Peyer's patch (tissue), 4 donors: Measurements from ENCODE around the gene KIT. TPM values are rescaled to one million over a fixed set of nuclear protein-coding genes. Genes with fewer than 3 reads are reported as not detected.

Experiments
- DNase-seq, 3 donors: peaks; one replicate each; pipeline ENCODE4 v3.0.0-alpha.2; 2017 to 2019
- H3K27ac ChIP-seq, 4 donors: fragments of 200-600 bp; sonication (generic); one replicate each; pipeline ENCODE4 v1.5.1; 2016 to 2019
- H3K27me3 ChIP-seq, 2 donors: fragments of 200-600 bp; sonication (generic); one replicate each; pipeline ENCODE4 v1.5.1; 2019
- H3K36me3 ChIP-seq, 3 donors: fragments of 200-600 bp; sonication (generic); one replicate each; pipeline ENCODE4 v1.5.1; 2016 to 2019
- H3K4me1 ChIP-seq, 4 donors: fragments of 200-600 bp; sonication (generic); one replicate each; pipeline ENCODE4 v1.5.1; 2016 to 2019
- H3K4me3 ChIP-seq, 4 donors: fragments of 200-600 bp; sonication (generic); 1 replicate in 3 of 4; 2 replicates in 1 of 4; pipeline ENCODE4 v1.5.1; 2016 to 2019; ENCODE audit warnings: mild to moderate bottlenecking in 1 of 4
- H3K9me3 ChIP-seq, 4 donors: fragments of 200-600 bp; sonication (generic); one replicate each; pipeline ENCODE4 v1.5.1; 2016 to 2019; ENCODE audit warnings: mild to moderate bottlenecking in 1 of 4
- CTCF ChIP-seq, 6 experiments: fragments of 450-650 bp in 4 of 6; fragments of 200-600 bp in 2 of 6; sonication (generic) in 1 of 6; IDR thresholded peaks; one replicate each; pipeline ENCODE4 v1.5.1; 2017 to 2019; ENCODE audit warnings: antibody characterized with exemption in 6 of 6, mild to moderate bottlenecking in 3 of 6, moderate library complexity in 1 of 6
- POLR2A ChIP-seq, 2 donors: fragments of 450-650 bp; IDR thresholded peaks; one replicate each; pipeline ENCODE4 v1.5.1; 2017; ENCODE audit warnings: antibody characterized with exemption in 2 of 2, mild to moderate bottlenecking in 2 of 2, moderate library complexity in 2 of 2
- total RNA-seq, 4 donors: library from RNA; depleted of rRNA; stranded (reverse); fragments of >200 nt; gene quantifications; one replicate each; pipeline ENCODE4 v1.1.0, GENCODE V29; 2016

KIT gene
- total RNA-seq, 4 donors from 2014 or later: 4.4 to 21.5 (median 9.5) TPM

GRCh38 chr4:54677853-54678650, 20.3 kb downstream of the KIT start:
- Histone ChIP-seq H3K27me3 (no peaks in the 10 kb centered on the region), H3K36me3 (no peaks in the 10 kb centered on the region), H3K4me1 (peaks cover 0 to 12% (median 0%) of the 10 kb centered on the region in 4 donors), H3K9me3 (no peaks in the 10 kb centered on the region), H3K27ac (no peak overlapping the region), H3K4me3 (no peak overlapping the region)
- TF ChIP-seq CTCF (IDR thresholded peaks at IDR 0.05) (no peak), POLR2A (IDR thresholded peaks at IDR 0.05) (no peak)
- DNase-seq: no peak

GRCh38 chr4:54678826-54679225, 21.1 kb downstream of the KIT start:
- H3K36me3 ChIP-seq: no peaks in the 10 kb centered on the region
- H3K4me3 ChIP-seq: no peak overlapping the region
- TF ChIP-seq POLR2A (IDR thresholded peaks at IDR 0.05) (no peak), CTCF (IDR thresholded peaks at IDR 0.05) (no peak)
- H3K27me3 ChIP-seq: no peaks in the 10 kb centered on the region
- H3K27ac ChIP-seq: no peak overlapping the region
- H3K4me1 ChIP-seq: peaks cover 0 to 12% (median 0%) of the 10 kb centered on the region in 4 donors
- H3K9me3 ChIP-seq: no peaks in the 10 kb centered on the region
- DNase-seq: no peak

- TF ChIP-seq POLR2A (IDR thresholded peaks at IDR 0.05) (no peak), CTCF (IDR thresholded peaks at IDR 0.05) (no peak)
- H3K27ac ChIP-seq: no peak overlapping the region
These were observed 22.1 kb downstream of the KIT start for GRCh38 chr4:54679813-54680212.

GRCh38 chr4:54683616-54684346, 26.0 kb downstream of the KIT start:
- H3K4me3 ChIP-seq: no peak overlapping the region
- no peaks in the 10 kb centered on the region for H3K36me3 ChIP-seq
- H3K27me3 ChIP-seq: no peaks in the 10 kb centered on the region
- H3K27ac ChIP-seq: no peak overlapping the region
- no peaks in the 10 kb centered on the region for H3K4me1 ChIP-seq
- no peaks in the 10 kb centered on the region for H3K9me3 ChIP-seq
- DNase-seq: peak in 2 of 3 donors; percentile 49 to 65
- TF ChIP-seq POLR2A (IDR thresholded peaks at IDR 0.05) (no peak), CTCF (IDR thresholded peaks at IDR 0.05) (peak in 5 of 6 experiments; percentile 26 to 38 (median 30))

More at GRCh38 chr4:54679813-54680212, 22.1 kb downstream of the KIT start:
- Histone ChIP-seq H3K36me3 (no peaks in the 10 kb centered on the region), H3K4me1 (peaks cover 0 to 12% (median 0%) of the 10 kb centered on the region in 4 donors), H3K4me3 (no peak overlapping the region), H3K9me3 (no peaks in the 10 kb centered on the region), H3K27me3 (no peaks in the 10 kb centered on the region)
- no peak for DNase-seq

- H3K27ac ChIP-seq: no peak overlapping the region
- TF ChIP-seq POLR2A (IDR thresholded peaks at IDR 0.05) (no peak), CTCF (IDR thresholded peaks at IDR 0.05) (no peak)
- H3K36me3 ChIP-seq: no peaks in the 10 kb centered on the region
- H3K27me3 ChIP-seq: no peaks in the 10 kb centered on the region
- no peak for DNase-seq
- H3K9me3 ChIP-seq: no peaks in the 10 kb centered on the region
- H3K4me1 ChIP-seq: no peaks in the 10 kb centered on the region
- no peak overlapping the region for H3K4me3 ChIP-seq
These were observed 28.1 kb downstream of the KIT start for GRCh38 chr4:54685810-54686209.
